Immature natural killer cell (primary cell): Measurements from ENCODE around the gene ASB7. TPM values are rescaled to one million over a fixed set of nuclear protein-coding genes. Genes with fewer than 3 reads are reported as not detected.

Experiments used
- DNase-seq, 3 donors: peaks; one replicate each; pipeline ENCODE4 v3.0.0; 2022; ENCODE audit warnings: mixed read lengths in 1 of 3
- H3K27ac Mint-ChIP-seq, 6 donors: one replicate each; pipeline ENCODE4 v1.8.0; 2020; ENCODE audit warnings: mixed read lengths in 6 of 6, mild to moderate bottlenecking in 5 of 6, inconsistent platforms in 4 of 6, moderate library complexity in 3 of 6
- H3K27me3 Mint-ChIP-seq, 3 donors: one replicate each; pipeline ENCODE4 v1.8.0; 2020 to 2021; ENCODE audit warnings: low read depth in 3 of 3, mild to moderate bottlenecking in 3 of 3, mixed read lengths in 3 of 3, moderate library complexity in 3 of 3, inconsistent platforms in 1 of 3
- H3K36me3 Mint-ChIP-seq, 3 donors: one replicate each; pipeline ENCODE4 v1.8.0; 2020; ENCODE audit warnings: mixed read lengths in 3 of 3, inconsistent platforms in 2 of 3, mild to moderate bottlenecking in 2 of 3
- H3K4me1 Mint-ChIP-seq, 2 donors: one replicate each; pipeline ENCODE4 v1.8.0; 2020; ENCODE audit warnings: inconsistent platforms in 2 of 2, mild to moderate bottlenecking in 2 of 2, mixed read lengths in 2 of 2, moderate library complexity in 1 of 2
- H3K4me3 Mint-ChIP-seq, 5 donors: one replicate each; pipeline ENCODE4 v1.8.0; 2020; ENCODE audit warnings: mild to moderate bottlenecking in 5 of 5, mixed read lengths in 5 of 5, inconsistent platforms in 3 of 5, moderate library complexity in 3 of 5
- H3K9me3 Mint-ChIP-seq, 6 donors: one replicate each; pipeline ENCODE4 v1.8.0; 2020; ENCODE audit warnings: mild to moderate bottlenecking in 6 of 6, mixed read lengths in 6 of 6, inconsistent platforms in 4 of 6, moderate library complexity in 3 of 6
- polyA plus RNA-seq, 3 donors: library from polyadenylated mRNA; unstranded; fragments of 300-500 nt; fragmentation: Illumina TruSeq; gene quantifications; one replicate each; pipeline ENCODE4 v1.2.3, GENCODE V29; 2021

Gene ASB7
- polyA plus RNA-seq, 3 donors from 2014 or later = 8.2 to 9.9 (median 8.8) TPM

DNA sequence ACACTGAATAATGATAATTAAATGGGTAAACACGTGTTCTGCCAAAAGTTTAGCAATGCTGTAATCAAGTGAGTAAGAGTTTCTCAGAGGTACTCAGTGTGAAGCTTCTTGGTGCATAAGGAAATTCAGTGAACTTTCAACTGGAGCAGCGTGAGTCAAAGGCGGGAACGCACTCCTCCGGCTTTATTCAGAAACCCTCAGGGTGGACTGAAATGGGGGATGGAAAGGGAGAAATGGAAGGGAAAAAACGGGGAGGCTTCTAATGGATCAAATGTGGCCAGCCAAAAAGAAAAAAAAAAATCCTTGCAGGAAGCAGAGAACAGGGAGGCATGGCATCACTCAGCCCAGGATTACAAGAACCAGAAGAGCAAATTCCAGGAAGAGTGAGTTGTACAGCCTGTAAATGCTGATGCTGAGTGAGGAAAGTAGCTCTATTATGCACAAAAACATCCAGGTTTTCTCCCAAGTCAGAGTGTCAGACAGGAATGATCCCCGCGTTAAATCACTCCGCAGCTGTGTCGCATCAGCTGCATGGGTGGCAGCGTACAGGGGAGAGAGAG is 85.3 kb downstream of the ASB7 start:
- Mint-ChIP-seq H3K27me3 (peaks cover 0 to 5% (median 2%) of the 10 kb centered on the region in 3 donors), H3K4me1 (peaks cover 1 to 4% of the 10 kb centered on the region in 2 donors), H3K9me3 (no peaks in the 10 kb centered on the region), H3K36me3 (no peaks in the 10 kb centered on the region), H3K4me3 (no peak overlapping the region), H3K27ac (no peak overlapping the region)
- no peak for DNase-seq

DNA sequence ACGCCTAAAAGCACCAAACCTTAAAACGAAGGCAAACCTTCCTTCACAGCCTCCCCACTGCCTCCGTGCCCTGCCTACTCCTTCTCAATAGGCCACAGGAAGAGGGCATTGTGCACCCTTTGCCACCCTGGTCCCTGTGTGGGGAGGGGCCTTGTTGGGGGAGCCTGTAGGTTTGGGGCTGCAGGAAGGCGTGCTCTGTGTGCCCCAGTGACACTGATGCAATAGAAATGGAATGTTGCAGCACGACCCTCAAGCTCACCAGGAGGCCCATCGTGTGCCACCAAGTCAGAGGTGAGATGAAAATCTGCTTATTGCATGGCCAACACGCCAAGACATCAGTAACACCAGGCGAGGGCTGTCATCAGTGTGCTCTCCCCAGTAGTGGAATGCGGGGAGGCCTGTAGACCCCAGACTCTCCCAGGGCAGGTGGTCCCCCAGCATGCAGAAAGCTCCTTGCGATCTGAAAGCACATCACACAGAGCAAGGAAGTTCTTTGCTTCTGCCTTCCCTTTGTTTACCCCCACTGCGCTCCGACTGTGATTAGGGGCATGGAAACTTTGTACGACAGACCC is 86.2 kb downstream of the ASB7 start:
- H3K27ac Mint-ChIP-seq = no peak overlapping the region
- no peaks in the 10 kb centered on the region for H3K9me3 Mint-ChIP-seq
- H3K4me1 Mint-ChIP-seq = no peaks in the 10 kb centered on the region
- peaks cover under 1 to 8% (median 1%) of the 10 kb centered on the region in 3 donors for H3K27me3 Mint-ChIP-seq
- no peak for DNase-seq
- H3K36me3 Mint-ChIP-seq = no peaks in the 10 kb centered on the region
- no peak overlapping the region for H3K4me3 Mint-ChIP-seq

DNA sequence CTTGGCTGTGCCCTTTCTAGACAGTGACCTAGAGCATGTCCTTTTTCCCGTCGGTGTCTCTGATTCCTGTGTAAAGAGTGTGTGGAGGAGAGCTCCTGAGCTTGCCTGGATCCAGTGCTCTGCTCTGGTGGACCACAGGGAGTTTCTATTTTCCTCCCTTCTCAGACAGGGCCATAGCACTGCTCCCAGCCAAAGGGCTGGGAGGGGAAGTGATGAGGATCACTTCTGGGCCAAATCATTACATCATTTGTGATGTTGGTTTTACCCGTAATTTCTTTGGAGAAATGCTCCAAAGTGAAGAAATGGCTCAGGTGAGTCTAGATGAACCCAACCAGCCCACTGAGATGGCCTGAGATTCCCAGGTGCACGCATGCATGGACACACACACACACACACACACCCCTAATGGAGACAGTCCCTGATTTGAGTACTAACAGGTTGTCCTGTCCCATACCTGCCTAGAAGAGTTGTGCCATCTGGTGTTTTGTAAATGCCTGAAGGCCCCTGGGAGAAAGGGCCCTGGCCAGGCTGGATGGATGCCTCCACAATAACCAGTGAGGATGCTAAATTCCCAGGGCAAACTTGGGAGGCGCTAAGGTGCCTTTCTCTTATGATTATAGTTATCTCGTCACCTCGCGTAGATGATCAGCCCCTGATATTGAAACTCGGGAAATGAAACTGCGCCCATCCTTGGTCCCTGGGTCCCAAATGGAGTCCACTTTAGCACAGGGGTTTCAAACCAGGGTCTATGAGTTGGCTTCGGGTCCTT is 86.9 kb downstream of the ASB7 start:
- no peaks in the 10 kb centered on the region for H3K36me3 Mint-ChIP-seq
- no peak for DNase-seq
- no peak overlapping the region for H3K27ac Mint-ChIP-seq
- peaks cover 0 to 8% (median 3%) of the 10 kb centered on the region in 3 donors for H3K27me3 Mint-ChIP-seq
- H3K4me3 Mint-ChIP-seq = no peak overlapping the region
- H3K9me3 Mint-ChIP-seq = no peaks in the 10 kb centered on the region
- H3K4me1 Mint-ChIP-seq = no peaks in the 10 kb centered on the region

DNA sequence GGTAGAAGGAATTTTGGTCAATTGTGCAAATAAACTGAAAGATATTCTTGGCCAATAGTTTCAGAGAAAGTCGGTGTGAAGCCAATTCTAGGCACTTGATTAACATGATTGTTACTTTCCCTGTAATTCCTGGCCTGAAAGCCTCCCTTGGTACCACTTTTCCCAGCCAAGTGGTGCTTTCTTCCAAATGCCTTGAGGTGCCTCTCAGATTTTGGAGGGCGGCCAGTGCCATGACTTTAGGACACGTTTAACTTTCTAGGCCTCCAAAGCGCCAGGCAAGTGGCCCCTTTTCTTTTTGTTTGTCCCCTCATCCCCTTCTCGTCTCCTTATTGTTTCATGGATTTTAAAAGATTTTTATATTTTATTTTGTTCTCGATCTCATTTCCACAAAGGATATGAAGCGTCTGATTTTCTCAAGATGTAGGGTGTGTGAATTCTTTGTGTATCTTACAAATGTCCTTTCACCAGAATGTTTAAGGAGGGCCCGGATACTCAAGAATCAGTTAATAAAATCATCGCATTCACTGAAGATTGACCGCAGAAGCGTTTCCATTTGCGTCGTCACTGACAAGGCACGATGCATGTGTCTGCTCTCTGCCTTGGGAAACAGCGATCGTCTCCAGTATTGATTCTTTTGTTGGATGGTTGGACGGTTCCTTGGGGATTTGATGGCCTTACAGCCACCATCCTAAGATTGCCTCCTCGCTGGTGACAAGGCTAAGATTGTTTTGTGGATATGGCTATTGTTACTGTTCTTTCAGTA is 87.8 kb downstream of the ASB7 start:
- H3K27me3 Mint-ChIP-seq = peaks cover 0 to 9% (median 3%) of the 10 kb centered on the region in 3 donors
- H3K9me3 Mint-ChIP-seq = no peaks in the 10 kb centered on the region
- no peak overlapping the region for H3K4me3 Mint-ChIP-seq
- no peaks in the 10 kb centered on the region for H3K4me1 Mint-ChIP-seq
- H3K27ac Mint-ChIP-seq = no peak overlapping the region
- DNase-seq = no peak
- no peaks in the 10 kb centered on the region for H3K36me3 Mint-ChIP-seq

DNA sequence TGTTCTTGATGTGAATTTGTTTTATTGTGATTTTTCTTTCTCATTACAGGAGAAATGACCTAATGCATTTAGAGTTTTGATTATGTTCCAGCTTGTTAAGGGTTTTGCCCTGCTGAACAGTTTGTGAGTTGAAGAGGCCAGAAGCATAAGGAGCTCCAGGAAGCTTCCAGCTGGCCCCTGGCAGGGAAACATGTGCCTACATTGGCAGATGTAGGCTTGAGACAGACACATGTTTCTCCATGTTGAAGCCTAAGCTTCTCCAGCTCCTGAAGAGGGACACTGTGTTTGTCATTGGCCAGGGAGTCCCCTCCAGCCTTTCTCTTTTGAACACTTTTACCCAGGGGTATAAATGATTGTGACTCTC is 88.4 kb downstream of the ASB7 start:
- Mint-ChIP-seq H3K9me3 (peaks cover 0 to 1% (median 0%) of the 10 kb centered on the region in 6 donors), H3K27me3 (peaks cover 0 to 10% (median 3%) of the 10 kb centered on the region in 3 donors), H3K4me1 (no peaks in the 10 kb centered on the region), H3K36me3 (no peaks in the 10 kb centered on the region), H3K27ac (no peak overlapping the region), H3K4me3 (no peak overlapping the region)
- DNase-seq = no peak

DNA sequence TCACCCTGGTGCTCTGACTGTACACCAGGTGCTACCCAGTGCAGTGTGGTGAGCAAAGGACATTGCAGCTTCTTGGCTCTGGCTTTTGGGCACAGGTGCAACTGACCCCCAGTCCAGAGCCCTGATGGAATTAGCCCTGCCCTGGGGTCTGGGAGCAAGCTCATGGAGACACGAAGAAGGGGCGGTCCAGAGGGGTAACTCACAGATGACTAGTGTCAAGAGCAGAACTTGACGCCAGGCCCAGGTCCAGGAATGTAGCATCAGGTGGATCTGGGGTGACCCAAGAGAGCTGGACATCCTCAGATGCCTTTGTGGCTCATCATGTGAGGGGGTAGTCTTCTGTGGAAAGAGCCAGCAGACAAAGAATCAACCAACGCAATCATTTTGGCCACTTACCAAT is 88.9 kb downstream of the ASB7 start:
- DNase-seq = no peak
- no peaks in the 10 kb centered on the region for H3K36me3 Mint-ChIP-seq
- H3K27me3 Mint-ChIP-seq = peaks cover 0 to 10% (median 3%) of the 10 kb centered on the region in 3 donors
- H3K9me3 Mint-ChIP-seq = peaks cover 0 to 1% (median 0%) of the 10 kb centered on the region in 6 donors
- H3K4me1 Mint-ChIP-seq = no peaks in the 10 kb centered on the region
- no peak overlapping the region for H3K4me3 Mint-ChIP-seq
- no peak overlapping the region for H3K27ac Mint-ChIP-seq

DNA sequence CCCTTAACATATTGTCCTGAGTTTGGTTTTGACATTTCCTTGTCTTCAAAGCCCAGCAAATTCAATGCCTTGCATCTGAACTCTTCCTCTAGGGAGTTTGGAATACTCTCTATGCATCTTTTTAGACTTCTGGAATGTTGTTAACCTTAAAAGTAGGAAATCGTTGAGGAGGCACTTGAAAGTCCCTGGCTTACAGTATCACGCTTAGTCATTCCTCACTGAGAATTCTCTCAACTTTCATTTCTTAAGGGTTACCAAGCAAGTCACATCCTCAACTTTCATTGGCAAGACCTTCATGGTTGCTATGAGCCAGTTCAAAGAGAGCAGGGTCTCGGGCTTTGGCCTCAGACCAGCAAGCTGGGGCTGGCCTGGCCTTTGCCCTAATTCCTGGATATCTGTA is 89.9 kb downstream of the ASB7 start:
- H3K27ac Mint-ChIP-seq = no peak overlapping the region
- H3K36me3 Mint-ChIP-seq = no peaks in the 10 kb centered on the region
- peaks cover 0 to 1% (median 0%) of the 10 kb centered on the region in 6 donors for H3K9me3 Mint-ChIP-seq
- no peaks in the 10 kb centered on the region for H3K4me1 Mint-ChIP-seq
- H3K27me3 Mint-ChIP-seq = peaks cover 0 to 8% (median 3%) of the 10 kb centered on the region in 3 donors
- H3K4me3 Mint-ChIP-seq = no peak overlapping the region
- no peak for DNase-seq

DNA sequence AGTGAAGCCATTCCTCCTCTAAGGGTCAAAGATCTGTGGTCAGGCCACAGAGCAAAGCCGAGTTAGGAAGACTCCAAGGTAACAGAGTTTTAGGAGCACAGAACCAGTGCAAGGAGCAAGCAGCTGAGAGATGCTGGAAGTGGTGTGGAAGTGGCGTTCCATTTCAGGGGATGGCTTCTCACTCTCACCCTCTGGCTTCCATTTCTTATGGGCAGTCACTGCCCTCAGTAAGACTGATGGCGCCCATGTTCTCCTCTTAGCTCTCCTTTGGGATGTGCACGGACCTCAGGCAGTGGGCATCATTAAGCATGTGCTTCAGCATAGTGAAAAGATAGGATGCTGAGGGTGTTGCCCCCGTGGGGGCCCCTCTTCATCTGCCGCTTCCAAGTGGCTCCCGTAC is 90.3 kb downstream of the ASB7 start:
- H3K4me1 Mint-ChIP-seq = no peaks in the 10 kb centered on the region
- no peak overlapping the region for H3K27ac Mint-ChIP-seq
- H3K36me3 Mint-ChIP-seq = no peaks in the 10 kb centered on the region
- peaks cover 0 to 6% (median 3%) of the 10 kb centered on the region in 3 donors for H3K27me3 Mint-ChIP-seq
- no peak for DNase-seq
- H3K9me3 Mint-ChIP-seq = peaks cover 0 to 1% (median 0%) of the 10 kb centered on the region in 6 donors
- no peak overlapping the region for H3K4me3 Mint-ChIP-seq

DNA sequence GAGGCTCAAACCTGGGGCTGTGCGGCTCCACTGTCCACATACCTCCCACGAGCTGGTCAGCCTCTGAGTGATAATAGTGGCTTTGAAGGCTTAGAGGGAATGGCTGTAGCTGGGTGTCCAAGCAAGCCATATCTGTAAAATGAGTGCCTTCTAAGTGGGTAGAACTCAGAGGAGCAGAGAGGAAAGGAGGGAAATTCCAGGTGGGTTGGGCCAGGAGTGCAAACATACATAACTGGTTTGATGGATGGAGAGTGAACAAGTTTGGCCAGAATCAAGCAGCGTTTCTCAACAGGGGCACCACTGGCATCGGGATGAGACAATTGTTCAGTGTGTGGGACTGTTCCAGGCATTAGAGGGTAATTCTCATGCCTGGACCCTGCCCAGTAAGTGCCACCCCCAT is 91.1 kb downstream of the ASB7 start:
- no peak overlapping the region for H3K4me3 Mint-ChIP-seq
- no peaks in the 10 kb centered on the region for H3K36me3 Mint-ChIP-seq
- peaks cover 0 to 1% (median 0%) of the 10 kb centered on the region in 6 donors for H3K9me3 Mint-ChIP-seq
- peaks cover 0 to 6% (median 3%) of the 10 kb centered on the region in 3 donors for H3K27me3 Mint-ChIP-seq
- no peak for DNase-seq
- no peaks in the 10 kb centered on the region for H3K4me1 Mint-ChIP-seq
- peak overlapping the region in 1 of 6 donors; percentile 45 for H3K27ac Mint-ChIP-seq

DNA sequence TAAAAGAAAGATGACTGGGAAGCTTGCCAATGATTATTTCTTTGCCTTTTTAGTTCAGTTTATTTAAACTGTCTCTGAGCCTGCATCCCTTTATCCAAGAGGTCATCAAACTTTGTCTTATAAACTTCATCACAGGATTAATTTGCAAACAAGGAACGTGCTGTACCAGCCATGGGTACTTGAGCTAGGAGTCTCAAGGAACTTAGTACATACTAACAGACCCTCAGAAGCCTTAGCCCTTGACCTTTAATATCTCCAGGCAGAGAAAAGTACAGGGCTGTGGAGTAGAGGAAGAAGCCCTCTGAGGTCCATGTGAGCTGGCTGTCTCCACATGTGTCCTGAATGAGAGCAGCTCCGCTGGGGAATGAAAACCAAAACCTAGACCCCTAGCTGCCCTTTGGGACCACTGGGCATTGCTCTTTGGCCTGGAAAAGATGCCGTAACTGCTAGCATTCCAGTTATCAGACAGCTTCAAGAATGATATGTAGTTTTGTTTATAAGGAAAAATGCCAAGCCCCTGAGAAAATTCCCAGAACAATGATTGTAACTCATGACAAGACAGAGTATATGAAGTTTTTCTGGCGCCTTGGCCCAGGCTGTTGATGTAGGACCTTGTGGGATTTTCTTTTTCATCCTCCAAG is 92.1 kb downstream of the ASB7 start:
- Mint-ChIP-seq H3K4me3 (no peak overlapping the region), H3K27me3 (peaks cover 2 to 6% (median 3%) of the 10 kb centered on the region in 3 donors), H3K36me3 (no peaks in the 10 kb centered on the region), H3K4me1 (no peaks in the 10 kb centered on the region), H3K27ac (no peak overlapping the region), H3K9me3 (peaks cover 0 to 1% (median 0%) of the 10 kb centered on the region in 6 donors)
- no peak for DNase-seq

DNA sequence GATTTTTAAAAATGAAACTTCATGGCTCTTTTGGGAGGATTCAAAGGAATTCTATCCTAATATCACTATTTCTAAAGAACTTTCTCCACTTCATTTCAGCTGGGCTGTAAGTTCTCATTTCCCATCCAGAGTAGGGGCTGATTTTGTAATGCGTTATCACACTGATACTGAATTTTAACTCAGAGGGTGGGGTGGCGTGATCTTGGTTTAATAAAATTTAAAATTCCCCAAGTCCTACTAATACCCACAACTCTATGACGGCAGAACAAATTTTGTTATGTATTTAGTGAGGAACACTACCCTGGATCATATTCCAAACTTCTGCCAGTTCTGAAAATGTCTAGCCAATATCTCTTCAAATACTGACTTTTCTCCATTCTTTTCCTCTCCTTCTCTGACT is 92.7 kb downstream of the ASB7 start:
- H3K4me3 Mint-ChIP-seq = no peak overlapping the region
- peaks cover 0 to 1% (median 0%) of the 10 kb centered on the region in 6 donors for H3K9me3 Mint-ChIP-seq
- no peaks in the 10 kb centered on the region for H3K4me1 Mint-ChIP-seq
- no peak for DNase-seq
- H3K36me3 Mint-ChIP-seq = no peaks in the 10 kb centered on the region
- peaks cover 2 to 6% (median 3%) of the 10 kb centered on the region in 3 donors for H3K27me3 Mint-ChIP-seq
- no peak overlapping the region for H3K27ac Mint-ChIP-seq

DNA sequence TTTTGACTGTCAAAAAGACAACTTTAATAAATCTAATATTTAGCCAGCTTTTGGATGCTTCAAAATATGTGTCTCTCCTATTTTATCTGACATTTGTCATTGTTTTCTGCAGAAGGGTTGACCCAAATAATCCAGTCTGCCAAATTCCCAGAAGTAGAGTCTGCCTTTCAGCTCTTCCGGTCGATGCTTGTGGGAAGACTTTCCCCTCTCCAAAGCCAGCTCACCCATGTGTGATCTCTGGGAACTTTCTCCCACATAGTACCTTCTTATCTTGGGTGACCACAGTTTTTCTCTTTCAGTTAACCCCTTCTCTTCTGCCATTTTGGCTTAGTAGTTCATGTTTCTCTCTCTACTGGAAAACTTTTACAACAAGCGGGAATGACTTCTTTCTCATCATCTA is 94.1 kb downstream of the ASB7 start:
- Mint-ChIP-seq H3K9me3 (peaks cover 0 to 1% (median 0%) of the 10 kb centered on the region in 6 donors), H3K4me3 (no peak overlapping the region), H3K36me3 (no peaks in the 10 kb centered on the region), H3K27me3 (peaks cover 2 to 6% (median 3%) of the 10 kb centered on the region in 3 donors), H3K27ac (no peak overlapping the region), H3K4me1 (no peaks in the 10 kb centered on the region)
- no peak for DNase-seq
